HCT116 (cell line): ENCODE results near the gene DTYMK. TPM values are rescaled to one million over a fixed set of nuclear protein-coding genes. Genes with fewer than 3 reads are reported as not detected.
A peak's percentile ranks its signal among the peaks of the same experiment; 100 is the strongest.

ENCODE experiments used
- ATAC-seq: fragments of 200-7000 bp; cut with Tn5 transposase; 2 replicates; pipeline ENCODE4 v1.9.1; 2020; ENCODE audit warnings: mild to moderate bottlenecking, moderate library complexity
- BruUV-seq: library from RNA; stranded (reverse); fragments of 400-500 nt; replicated peaks from 2 replicates; lab custom pipeline; 2021; lab: Mats Ljungman, UMichigan
- CTCF ChIA-PET: fragments of 300-600 bp; sonication (Branson Sonifier 250); formaldehyde crosslinking; loops from one replicate; lab custom pipeline; 2021; ENCODE audit warnings: antibody characterized with exemption; lab: Charles Lee
- POLR2A ChIA-PET: fragments of 300-600, 350-600 bp; sonication (Branson Sonifier 250); formaldehyde crosslinking; loops from one replicate; lab custom pipeline; 2021; ENCODE audit warnings: antibody characterized with exemption; lab: Charles Lee
- RAD21 ChIA-PET, 2 experiments: fragments of 300-600 bp; sonication (Branson Sonifier 250); formaldehyde crosslinking; loops; one replicate each; lab custom pipeline; 2023; ENCODE audit warnings: low total read pairs in 2 of 2; ENCODE audit not compliant: uncharacterized antibody in 2 of 2, unreplicated experiment in 2 of 2, low non-redundant PET in 1 of 2; lab: Charles Lee
- DNase-seq: peaks from one replicate; pipeline ENCODE4 v3.0.0-alpha.2; 2010; ENCODE audit warnings: low read depth, low spot score
- H2AFZ ChIP-seq: fragments of 200-600 bp; shearing (Covaris generic), sonication (generic); 2 replicates; pipeline ENCODE4 v1.6.1; 2017; ENCODE audit warnings: low read depth, mixed run types, mixed read lengths, antibody characterized with exemption, low read length; ENCODE audit not compliant: poor library complexity, severe bottlenecking
- H3K27ac ChIP-seq: 2 replicates; pipeline ENCODE4 v1.5.1; 2012; ENCODE audit warnings: low read depth, low read length
- H3K27me3 ChIP-seq: fragments of 200-600 bp; sonication (generic); 2 replicates; pipeline ENCODE4 v1.6.1; 2016; ENCODE audit warnings: mixed run types, low read length, mixed read lengths; ENCODE audit not compliant: insufficient read depth
- H3K36me3 ChIP-seq, 2 experiments: fragments of 200-500 bp in 1 of 2; fragments of 200-600 bp in 1 of 2; sonication (Bioruptor generic) in 1 of 2; sonication (generic) in 1 of 2; 2 replicates each; pipeline versions ENCODE4 v1.5.1 to v1.6.1; 2014 to 2016; ENCODE audit warnings: low read length in 2 of 2, inconsistent platforms in 1 of 2, mixed read lengths in 1 of 2, mixed run types in 1 of 2; ENCODE audit not compliant: insufficient read depth in 2 of 2, control insufficient read depth in 1 of 2
- H3K4me1 ChIP-seq, 2 experiments: fragments of 200-600 bp in 1 of 2; sonication (generic) in 1 of 2; 2 replicates each; pipeline versions ENCODE4 v1.5.1 to v1.6.1; 2012 to 2017; ENCODE audit warnings: low read length in 2 of 2, inconsistent platforms in 1 of 2, mild to moderate bottlenecking in 1 of 2, mixed read lengths in 1 of 2, mixed run types in 1 of 2, moderate library complexity in 1 of 2; ENCODE audit not compliant: insufficient read depth in 2 of 2, control insufficient read depth in 1 of 2
- H3K4me2 ChIP-seq: fragments of 200-600 bp; sonication (generic); 2 replicates; pipeline ENCODE4 v1.6.1; 2017; ENCODE audit warnings: mixed run types, low read length, mixed read lengths
- H3K4me3 ChIP-seq, 2 experiments: fragments of 200-600 bp in 1 of 2; sonication (generic) in 1 of 2; replicated peaks in 1 of 2; 2 replicates each; pipeline ENCODE4 v1.5.1; 2011 to 2016; ENCODE audit warnings: low read length in 2 of 2, control low read depth in 1 of 2, low read depth in 1 of 2, mild to moderate bottlenecking in 1 of 2, mixed read lengths in 1 of 2, mixed run types in 1 of 2
- H3K79me2 ChIP-seq: fragments of 200-600 bp; sonication (generic); 2 replicates; pipeline ENCODE4 v1.6.1; 2017; ENCODE audit warnings: mild to moderate bottlenecking, mixed run types, low read length, moderate library complexity, mixed read lengths; ENCODE audit not compliant: insufficient read depth
- H3K9ac ChIP-seq: fragments of 200-600 bp; sonication (generic); 2 replicates; pipeline ENCODE4 v1.6.1; 2016; ENCODE audit warnings: low read length, mixed read lengths
- H3K9me2 ChIP-seq: fragments of 200-600 bp; sonication (generic), shearing (Covaris generic); 2 replicates; pipeline ENCODE4 v1.6.1; 2017; ENCODE audit warnings: mixed run types, mild to moderate bottlenecking, moderate library complexity; ENCODE audit not compliant: insufficient read depth
- H3K9me3 ChIP-seq, 2 experiments: fragments of 200-500 bp in 1 of 2; fragments of 200-600 bp in 1 of 2; sonication (Bioruptor generic) in 1 of 2; sonication (generic) in 1 of 2; 2 replicates each; pipeline ENCODE4 v1.6.1; 2014 to 2017; ENCODE audit warnings: low read length in 2 of 2, mixed read lengths in 2 of 2, inconsistent platforms in 1 of 2, low read depth in 1 of 2, mild to moderate bottlenecking in 1 of 2, mixed run types in 1 of 2, moderate library complexity in 1 of 2; ENCODE audit not compliant: control insufficient read depth in 1 of 2, insufficient read depth in 1 of 2
- H4K20me1 ChIP-seq: fragments of 200-600 bp; sonication (generic), shearing (Covaris generic); 2 replicates; pipeline ENCODE4 v1.6.1; 2017; ENCODE audit warnings: mixed run types, mild to moderate bottlenecking, moderate library complexity; ENCODE audit not compliant: insufficient read depth
- CBX3 ChIP-seq: IDR thresholded peaks from 2 replicates; pipeline ENCODE4 v1.6.1; 2012; ENCODE audit warnings: low read depth
- CEBPB ChIP-seq: IDR thresholded peaks from 2 replicates; pipeline ENCODE4 v1.6.1; 2012; ENCODE audit warnings: low read depth
- EGR1 ChIP-seq: IDR thresholded peaks from 2 replicates; pipeline ENCODE4 v1.6.1; 2012; ENCODE audit warnings: low read depth
- ELF1 ChIP-seq: IDR thresholded peaks from 2 replicates; pipeline ENCODE4 v1.6.1; 2012; ENCODE audit warnings: low read depth, borderline replicate concordance
- EZH2 ChIP-seq: fragments of 200-600 bp; sonication (generic); IDR thresholded peaks from 2 replicates; pipeline ENCODE4 v1.6.1; 2017; ENCODE audit warnings: antibody characterized with exemption, mixed run types
- EZH2phosphoT487 ChIP-seq: fragments of 200-600 bp; IDR thresholded peaks from 2 replicates; pipeline ENCODE4 v1.6.1; 2018; ENCODE audit warnings: antibody characterized with exemption, borderline replicate concordance
- FOSL1 ChIP-seq: IDR thresholded peaks from 2 replicates; pipeline ENCODE4 v1.6.1; 2012; ENCODE audit warnings: low read depth
- JUND ChIP-seq: IDR thresholded peaks from 2 replicates; pipeline ENCODE4 v1.6.1; 2012
- POLR2A ChIP-seq: IDR thresholded peaks from 2 replicates; pipeline ENCODE4 v1.7.0; 2011; ENCODE audit warnings: borderline replicate concordance; ENCODE audit not compliant: insufficient read depth, insufficient read length; ENCODE audit errors: extremely low read depth
- POLR2AphosphoS5 ChIP-seq: IDR thresholded peaks from 2 replicates; pipeline ENCODE4 v1.6.1; 2011; ENCODE audit warnings: mild to moderate bottlenecking, low read depth, low read length, moderate library complexity
- SIN3A ChIP-seq: IDR thresholded peaks from 2 replicates; pipeline ENCODE4 v1.6.1; 2012; ENCODE audit warnings: low read depth
- SP1 ChIP-seq: IDR thresholded peaks from 2 replicates; pipeline ENCODE4 v1.6.1; 2012; ENCODE audit warnings: low read depth
- SRF ChIP-seq: IDR thresholded peaks from 2 replicates; pipeline ENCODE4 v1.6.1; 2012; ENCODE audit warnings: low read depth
- TCF7L2 ChIP-seq: IDR thresholded peaks from 2 replicates; pipeline ENCODE4 v1.7.0; 2011; ENCODE audit warnings: borderline replicate concordance, inconsistent platforms; ENCODE audit not compliant: insufficient read depth, insufficient read length; ENCODE audit errors: extremely low read depth
- YY1 ChIP-seq: IDR thresholded peaks from 2 replicates; pipeline ENCODE4 v1.6.1; 2011; ENCODE audit warnings: low read length, low read depth, moderate library complexity, mild to moderate bottlenecking; ENCODE audit not compliant: insufficient replicate concordance; ENCODE audit errors: extremely low read depth
- ZNF274 ChIP-seq: fragments of 200-500 bp; sonication (Bioruptor generic); IDR thresholded peaks from 2 replicates; pipeline ENCODE4 v1.6.1; 2014; ENCODE audit warnings: mild to moderate bottlenecking, low read depth, low read length, inconsistent platforms
- intact Hi-C: fragments of 100-400 bp; cut with micrococcal nuclease; formaldehyde crosslinking; loops from 2 replicates; pipeline ENCODE4 v1.10.0; 2022
- total RNA-seq: library from RNA; stranded (reverse); gene quantifications from one replicate; pipeline ENCODE4 v1.2.1, GENCODE V29; 2021; ENCODE audit not compliant: unreplicated experiment
- TF ChIP-seq, protein P1 (sequence below), 3 experiments: fragments of 200-600 bp in 1 of 3; sonication (generic) in 1 of 3; IDR thresholded peaks in 2 of 3; conservative IDR thresholded peaks in 1 of 3; 2 replicates each; pipeline ENCODE4 v1.5.1; 2012 to 2017; ENCODE audit warnings: low read depth in 2 of 3, low read length in 2 of 3, antibody characterized with exemption in 1 of 3, borderline replicate concordance in 1 of 3, control low read depth in 1 of 3, mild to moderate bottlenecking in 1 of 3, mixed read lengths in 1 of 3, mixed run types in 1 of 3, moderate library complexity in 1 of 3; ENCODE audit not compliant: insufficient read depth in 1 of 3
- TF ChIP-seq, protein P2 (sequence below): IDR thresholded peaks from 2 replicates; pipeline ENCODE4 v1.6.1; 2012
- TF ChIP-seq, protein P3 (sequence below): IDR thresholded peaks from 2 replicates; pipeline ENCODE4 v1.6.1; 2012; ENCODE audit warnings: low read depth
- TF ChIP-seq, protein P4 (sequence below): IDR thresholded peaks from 2 replicates; pipeline ENCODE4 v1.6.1; 2012

DTYMK gene
- total RNA-seq, 1 experiment from 2014 or later = 83.3 TPM

DNA sequence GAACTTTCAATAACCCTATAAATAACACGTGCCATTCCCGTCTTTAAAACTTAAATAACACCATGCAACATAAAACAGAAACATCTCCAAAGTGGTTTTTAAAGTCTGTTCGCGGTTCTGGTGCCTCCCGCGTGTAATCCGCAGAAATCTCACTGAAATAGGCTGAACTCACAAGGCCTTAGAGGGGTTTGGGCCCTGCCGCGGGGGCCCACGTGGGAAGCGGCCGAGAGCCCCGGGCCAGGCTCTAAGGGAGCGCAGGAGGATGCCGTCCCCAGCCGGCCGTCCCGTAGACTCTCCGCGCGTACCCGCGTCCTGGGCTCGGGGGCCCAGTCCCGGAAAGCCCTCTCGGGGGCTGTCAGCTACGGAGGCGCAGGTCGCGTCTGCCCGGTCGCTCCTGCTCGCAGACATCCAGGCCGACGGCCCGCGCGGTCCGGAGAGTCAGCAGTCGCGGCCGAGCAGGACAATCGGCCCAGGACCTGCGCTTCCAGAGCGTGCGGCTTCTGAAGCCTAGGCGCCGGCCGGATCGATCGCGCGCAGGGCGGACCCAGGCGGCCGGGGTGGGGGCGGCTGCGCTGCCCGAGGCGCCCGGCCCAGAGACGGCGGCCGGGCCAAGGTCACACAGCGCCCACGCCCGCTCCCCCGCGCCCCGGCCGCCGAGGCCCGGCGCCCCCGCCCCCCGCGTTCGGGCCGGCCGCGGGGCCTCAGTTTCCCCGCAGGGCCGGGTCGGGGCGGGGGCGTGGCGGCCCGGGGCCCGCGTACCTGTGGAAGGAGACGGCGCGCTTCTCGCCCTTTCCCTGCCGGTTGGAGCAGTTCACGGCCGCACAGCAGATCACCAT is 50.2 kb downstream of the DTYMK start:
- DNase-seq (no peak), ATAC-seq (peak; percentile 57)
- Histone ChIP-seq H2AFZ (no peak overlapping the region), H3K79me2 (peaks cover 88% of the 10 kb centered on the region), H3K9me2 (no peaks in the 10 kb centered on the region), H4K20me1 (no peaks in the 10 kb centered on the region; the same call in 1 of the 2 replicates), H3K9ac (peak overlapping the region; percentile 91), H3K27ac (peak overlapping the region; percentile 88), H3K4me3 (peak overlapping the region; percentile 72 to 80), H3K27me3 (no peaks in the 10 kb centered on the region), H3K36me3 (peaks cover 9 to 31% of the 10 kb centered on the region in 2 experiments; a peak in 3 of 4 replicates), H3K9me3 (peaks cover 5 to 7% of the 10 kb centered on the region in 2 experiments; a peak in 2 of 4 replicates), H3K4me2 (peak overlapping the region; percentile 75), H3K4me1 (peaks cover 7 to 24% of the 10 kb centered on the region in 2 experiments; a peak in 3 of 4 replicates)
- ChIA-PET CTCF (no interaction called here), POLR2A (no interaction called here), RAD21 (interaction anchor here in 1 of 2 experiments (0.5 kb wide), 1 partner anchor 13 kb away, joined by 3 read pairs; no protein-coding TSS in a partner anchor)
- no TSS peak for BruUV-seq
- intact Hi-C loops = loop anchor here (5.0 kb wide), 3 partner anchors 79 to 279 kb away; partner anchors contain the start of genes BOK, FARP2 and STK25
- TF ChIP-seq, protein P1, sequence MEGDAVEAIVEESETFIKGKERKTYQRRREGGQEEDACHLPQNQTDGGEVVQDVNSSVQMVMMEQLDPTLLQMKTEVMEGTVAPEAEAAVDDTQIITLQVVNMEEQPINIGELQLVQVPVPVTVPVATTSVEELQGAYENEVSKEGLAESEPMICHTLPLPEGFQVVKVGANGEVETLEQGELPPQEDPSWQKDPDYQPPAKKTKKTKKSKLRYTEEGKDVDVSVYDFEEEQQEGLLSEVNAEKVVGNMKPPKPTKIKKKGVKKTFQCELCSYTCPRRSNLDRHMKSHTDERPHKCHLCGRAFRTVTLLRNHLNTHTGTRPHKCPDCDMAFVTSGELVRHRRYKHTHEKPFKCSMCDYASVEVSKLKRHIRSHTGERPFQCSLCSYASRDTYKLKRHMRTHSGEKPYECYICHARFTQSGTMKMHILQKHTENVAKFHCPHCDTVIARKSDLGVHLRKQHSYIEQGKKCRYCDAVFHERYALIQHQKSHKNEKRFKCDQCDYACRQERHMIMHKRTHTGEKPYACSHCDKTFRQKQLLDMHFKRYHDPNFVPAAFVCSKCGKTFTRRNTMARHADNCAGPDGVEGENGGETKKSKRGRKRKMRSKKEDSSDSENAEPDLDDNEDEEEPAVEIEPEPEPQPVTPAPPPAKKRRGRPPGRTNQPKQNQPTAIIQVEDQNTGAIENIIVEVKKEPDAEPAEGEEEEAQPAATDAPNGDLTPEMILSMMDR (IDR thresholded peaks at IDR 0.05 in 2 of 3, conservative IDR thresholded peaks at IDR 0.05 in 1 of 3; ENCODE audit: borderline replicate concordance in 1 of 3, insufficient read depth in 1 of 3, low read depth in 2 of 3, low read length in 2 of 3) = no peak
- TF ChIP-seq SIN3A (peak; percentile 7; the same call in 1 of the 2 replicates), TCF7L2 (no peak), EZH2phosphoT487 (no peak), ELF1 (no peak), ZNF274 (no peak), EGR1 (no peak), CEBPB (no peak), SP1 (no peak), POLR2AphosphoS5 (no peak), CBX3 (no peak), JUND (no peak), SRF (no peak), YY1 (no peak), EZH2 (no peak), POLR2A (no peak), FOSL1 (no peak)
- TF ChIP-seq, protein P2, sequence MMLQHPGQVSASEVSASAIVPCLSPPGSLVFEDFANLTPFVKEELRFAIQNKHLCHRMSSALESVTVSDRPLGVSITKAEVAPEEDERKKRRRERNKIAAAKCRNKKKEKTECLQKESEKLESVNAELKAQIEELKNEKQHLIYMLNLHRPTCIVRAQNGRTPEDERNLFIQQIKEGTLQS = no peak
- TF ChIP-seq, protein P3, sequence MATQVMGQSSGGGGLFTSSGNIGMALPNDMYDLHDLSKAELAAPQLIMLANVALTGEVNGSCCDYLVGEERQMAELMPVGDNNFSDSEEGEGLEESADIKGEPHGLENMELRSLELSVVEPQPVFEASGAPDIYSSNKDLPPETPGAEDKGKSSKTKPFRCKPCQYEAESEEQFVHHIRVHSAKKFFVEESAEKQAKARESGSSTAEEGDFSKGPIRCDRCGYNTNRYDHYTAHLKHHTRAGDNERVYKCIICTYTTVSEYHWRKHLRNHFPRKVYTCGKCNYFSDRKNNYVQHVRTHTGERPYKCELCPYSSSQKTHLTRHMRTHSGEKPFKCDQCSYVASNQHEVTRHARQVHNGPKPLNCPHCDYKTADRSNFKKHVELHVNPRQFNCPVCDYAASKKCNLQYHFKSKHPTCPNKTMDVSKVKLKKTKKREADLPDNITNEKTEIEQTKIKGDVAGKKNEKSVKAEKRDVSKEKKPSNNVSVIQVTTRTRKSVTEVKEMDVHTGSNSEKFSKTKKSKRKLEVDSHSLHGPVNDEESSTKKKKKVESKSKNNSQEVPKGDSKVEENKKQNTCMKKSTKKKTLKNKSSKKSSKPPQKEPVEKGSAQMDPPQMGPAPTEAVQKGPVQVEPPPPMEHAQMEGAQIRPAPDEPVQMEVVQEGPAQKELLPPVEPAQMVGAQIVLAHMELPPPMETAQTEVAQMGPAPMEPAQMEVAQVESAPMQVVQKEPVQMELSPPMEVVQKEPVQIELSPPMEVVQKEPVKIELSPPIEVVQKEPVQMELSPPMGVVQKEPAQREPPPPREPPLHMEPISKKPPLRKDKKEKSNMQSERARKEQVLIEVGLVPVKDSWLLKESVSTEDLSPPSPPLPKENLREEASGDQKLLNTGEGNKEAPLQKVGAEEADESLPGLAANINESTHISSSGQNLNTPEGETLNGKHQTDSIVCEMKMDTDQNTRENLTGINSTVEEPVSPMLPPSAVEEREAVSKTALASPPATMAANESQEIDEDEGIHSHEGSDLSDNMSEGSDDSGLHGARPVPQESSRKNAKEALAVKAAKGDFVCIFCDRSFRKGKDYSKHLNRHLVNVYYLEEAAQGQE = no peak
- TF ChIP-seq, protein P4, sequence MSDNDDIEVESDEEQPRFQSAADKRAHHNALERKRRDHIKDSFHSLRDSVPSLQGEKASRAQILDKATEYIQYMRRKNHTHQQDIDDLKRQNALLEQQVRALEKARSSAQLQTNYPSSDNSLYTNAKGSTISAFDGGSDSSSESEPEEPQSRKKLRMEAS = peak; percentile 53; the same call in 1 of the 2 replicates
